Trophoblast cell (in vitro differentiated cells and primary cell): ENCODE data around the gene ZNF574.

Experiments
- DNase-seq, 2 donors: peaks; one replicate each; pipeline ENCODE4 v3.0.0-alpha.2; 2016
- H2AFZ ChIP-seq: 2 replicates; pipeline ENCODE4 v1.6.1; 2013; ENCODE audit warnings: low read length, moderate library complexity, mild to moderate bottlenecking; ENCODE audit not compliant: insufficient read depth, poor library complexity
- H2AK5ac ChIP-seq: 2 replicates; pipeline ENCODE4 v1.6.1; 2013; ENCODE audit warnings: mild to moderate bottlenecking, low read length
- H2BK120ac ChIP-seq: 2 replicates; pipeline ENCODE4 v1.6.1; 2013; ENCODE audit warnings: low read length, mild to moderate bottlenecking, moderate library complexity; ENCODE audit not compliant: insufficient read depth, poor library complexity
- H2BK12ac ChIP-seq: 2 replicates; pipeline ENCODE4 v1.6.1; 2013; ENCODE audit warnings: mild to moderate bottlenecking, low read length, moderate library complexity
- H2BK5ac ChIP-seq: 2 replicates; pipeline ENCODE4 v1.6.1; 2013; ENCODE audit warnings: low read length, low read depth, moderate library complexity, mild to moderate bottlenecking; ENCODE audit not compliant: poor library complexity
- H3K14ac ChIP-seq: 2 replicates; pipeline ENCODE4 v1.6.1; 2013; ENCODE audit warnings: mild to moderate bottlenecking, low read length
- H3K18ac ChIP-seq: 2 replicates; pipeline ENCODE4 v1.6.1; 2013; ENCODE audit warnings: mild to moderate bottlenecking, low read length
- H3K23ac ChIP-seq: 2 replicates; pipeline ENCODE4 v1.6.1; 2013; ENCODE audit warnings: low read length
- H3K27ac ChIP-seq: 2 replicates; pipeline ENCODE4 v1.5.1; 2013; ENCODE audit warnings: low read depth, mild to moderate bottlenecking, inconsistent platforms, low read length, moderate library complexity
- H3K27me3 ChIP-seq: 2 replicates; pipeline ENCODE4 v1.6.1; 2013; ENCODE audit warnings: inconsistent platforms, mild to moderate bottlenecking, low read length, moderate library complexity; ENCODE audit not compliant: insufficient read depth
- H3K36me3 ChIP-seq, 2 experiments: 1 replicate in 1 of 2; 2 replicates in 1 of 2; pipeline ENCODE4 v1.6.1; 2013; ENCODE audit warnings: low read length in 2 of 2, mild to moderate bottlenecking in 2 of 2, moderate library complexity in 1 of 2; ENCODE audit not compliant: insufficient read depth in 2 of 2, control insufficient read depth in 1 of 2
- H3K4ac ChIP-seq: 2 replicates; pipeline ENCODE4 v1.6.1; 2013; ENCODE audit warnings: low read depth, mild to moderate bottlenecking, low read length, moderate library complexity
- H3K4me1 ChIP-seq, 2 experiments: 1 replicate in 1 of 2; 2 replicates in 1 of 2; pipeline ENCODE4 v1.6.1; 2013; ENCODE audit warnings: low read length in 2 of 2, mild to moderate bottlenecking in 2 of 2, moderate library complexity in 1 of 2; ENCODE audit not compliant: insufficient read depth in 2 of 2, control insufficient read depth in 1 of 2
- H3K4me2 ChIP-seq: 2 replicates; pipeline ENCODE4 v1.6.1; 2013; ENCODE audit warnings: inconsistent platforms, mild to moderate bottlenecking, low read length, moderate library complexity
- H3K4me3 ChIP-seq: 2 replicates; pipeline ENCODE4 v1.5.1; 2013; ENCODE audit warnings: mild to moderate bottlenecking, low read depth, low read length, inconsistent platforms
- H3K79me1 ChIP-seq: one replicate; pipeline ENCODE4 v1.6.1; 2013; ENCODE audit warnings: low read length
- H3K79me2 ChIP-seq: 2 replicates; pipeline ENCODE4 v1.6.1; 2013; ENCODE audit warnings: low read length, mild to moderate bottlenecking; ENCODE audit not compliant: control insufficient read depth, insufficient read depth, poor library complexity
- H3K9ac ChIP-seq: 2 replicates; pipeline ENCODE4 v1.6.1; 2013; ENCODE audit warnings: mild to moderate bottlenecking, low read length
- H3K9me3 ChIP-seq: 2 replicates; pipeline ENCODE4 v1.6.1; 2013; ENCODE audit warnings: low read depth, mild to moderate bottlenecking, control low read depth, inconsistent platforms, low read length; ENCODE audit not compliant: insufficient read depth
- H4K12ac ChIP-seq: 2 replicates; pipeline ENCODE4 v1.6.1; 2013; ENCODE audit warnings: low read depth, mild to moderate bottlenecking, low read length, moderate library complexity
- H4K8ac ChIP-seq: 2 replicates; pipeline ENCODE4 v1.6.1; 2013; ENCODE audit warnings: low read depth, mild to moderate bottlenecking, low read length, moderate library complexity
- H4K91ac ChIP-seq: one replicate; pipeline ENCODE4 v1.6.1; 2013; ENCODE audit warnings: low read depth, mild to moderate bottlenecking, low read length, moderate library complexity
- WGBS: extraction: QIAGEN DNeasy Blood & Tissue Kit; methylation state at CpG from one replicate; pipeline ENCODE4 v1.1.7; 2013; ENCODE audit warnings: missing lambda C conversion rate; ENCODE audit not compliant: insufficient read length, insufficient coverage; ENCODE audit errors: extremely low coverage; 5-methylcytosine and 5-hydroxymethylcytosine counted together

ZNF574 gene

GRCh38 chr19:42115219-42115618, 39.3 kb downstream of the ZNF574 start:
- no peak overlapping the region for H4K8ac ChIP-seq
- H3K18ac ChIP-seq = no peak overlapping the region
- H3K4ac ChIP-seq = no peak overlapping the region
- H3K4me1 ChIP-seq = peaks cover 9 to 21% of the 10 kb centered on the region in 2 experiments
- H3K23ac ChIP-seq = no peak overlapping the region
- no peaks in the 10 kb centered on the region for H3K36me3 ChIP-seq
- no peak overlapping the region for H4K91ac ChIP-seq
- H3K4me3 ChIP-seq = no peak overlapping the region
- H3K27me3 ChIP-seq = no peaks in the 10 kb centered on the region
- no peak overlapping the region for H2AK5ac ChIP-seq
- H3K79me2 ChIP-seq = no peaks in the 10 kb centered on the region
- DNase-seq = no peak
- no peak overlapping the region for H2AFZ ChIP-seq
- no peak overlapping the region for H3K9ac ChIP-seq
- no peak overlapping the region for H4K12ac ChIP-seq
- peaks cover 2% of the 10 kb centered on the region for H3K79me1 ChIP-seq
- H2BK120ac ChIP-seq = no peak overlapping the region
- H3K4me2 ChIP-seq = no peak overlapping the region
- H3K9me3 ChIP-seq = peaks cover 2% of the 10 kb centered on the region
- no peak overlapping the region for H2BK12ac ChIP-seq
- no peak overlapping the region for H3K14ac ChIP-seq
- no peak overlapping the region for H3K27ac ChIP-seq
- no CpG with 5 or more reads among the region's 4 CpGs for WGBS
- H2BK5ac ChIP-seq = no peak overlapping the region

- Histone ChIP-seq H3K18ac (no peak overlapping the region), H2AK5ac (no peak overlapping the region), H4K91ac (no peak overlapping the region), H3K9me3 (peaks cover 2% of the 10 kb centered on the region), H2AFZ (no peak overlapping the region), H3K4me1 (peaks cover 9 to 21% of the 10 kb centered on the region in 2 experiments), H3K27ac (no peak overlapping the region), H3K4ac (no peak overlapping the region), H3K4me2 (no peak overlapping the region), H2BK12ac (no peak overlapping the region), H3K27me3 (no peaks in the 10 kb centered on the region), H2BK5ac (no peak overlapping the region), H3K23ac (no peak overlapping the region), H3K14ac (no peak overlapping the region), H4K12ac (no peak overlapping the region), H3K79me2 (no peaks in the 10 kb centered on the region), H3K36me3 (no peaks in the 10 kb centered on the region), H3K4me3 (no peak overlapping the region), H2BK120ac (no peak overlapping the region), H4K8ac (no peak overlapping the region), H3K9ac (no peak overlapping the region), H3K79me1 (peaks cover 2% of the 10 kb centered on the region)
- DNase-seq = no peak
- no CpG with 5 or more reads among the region's 4 CpGs for WGBS
These were observed 39.7 kb downstream of the ZNF574 start for GRCh38 chr19:42115705-42116104.

- Histone ChIP-seq H4K91ac (no peak overlapping the region), H2BK5ac (no peak overlapping the region), H3K4me3 (no peak overlapping the region), H2BK12ac (no peak overlapping the region), H3K9ac (no peak overlapping the region), H3K23ac (no peak overlapping the region), H3K4me2 (no peak overlapping the region), H2BK120ac (no peak overlapping the region), H3K79me2 (no peaks in the 10 kb centered on the region), H3K4ac (no peak overlapping the region), H2AK5ac (no peak overlapping the region), H3K18ac (no peak overlapping the region), H3K27me3 (no peaks in the 10 kb centered on the region), H3K9me3 (peaks cover 2% of the 10 kb centered on the region), H4K12ac (no peak overlapping the region), H3K79me1 (peaks cover 2% of the 10 kb centered on the region), H2AFZ (no peak overlapping the region), H3K27ac (no peak overlapping the region), H4K8ac (no peak overlapping the region), H3K4me1 (peaks cover 16 to 25% of the 10 kb centered on the region in 2 experiments), H3K14ac (no peak overlapping the region), H3K36me3 (no peaks in the 10 kb centered on the region)
- no CpG with 5 or more reads among the region's 20 CpGs for WGBS
- no peak for DNase-seq
These were observed 40.5 kb downstream of the ZNF574 start for GRCh38 chr19:42116308-42117075.

- no peak overlapping the region for H4K91ac ChIP-seq
- no peak overlapping the region for H3K4ac ChIP-seq
- no peaks in the 10 kb centered on the region for H3K36me3 ChIP-seq
- H3K18ac ChIP-seq = no peak overlapping the region
- no peak overlapping the region for H2BK12ac ChIP-seq
- no peak overlapping the region for H3K9ac ChIP-seq
- H3K4me1 ChIP-seq = peaks cover 21 to 28% of the 10 kb centered on the region in 2 experiments
- no peaks in the 10 kb centered on the region for H3K79me2 ChIP-seq
- peaks cover 2% of the 10 kb centered on the region for H3K79me1 ChIP-seq
- no peak overlapping the region for H3K27ac ChIP-seq
- no peak overlapping the region for H3K4me2 ChIP-seq
- no peak overlapping the region for H2BK5ac ChIP-seq
- no peak overlapping the region for H3K23ac ChIP-seq
- H2AK5ac ChIP-seq = no peak overlapping the region
- DNase-seq = no peak
- no peak overlapping the region for H3K14ac ChIP-seq
- no peak overlapping the region for H4K8ac ChIP-seq
- peaks cover 2% of the 10 kb centered on the region for H3K9me3 ChIP-seq
- no peaks in the 10 kb centered on the region for H3K27me3 ChIP-seq
- H2BK120ac ChIP-seq = no peak overlapping the region
- H2AFZ ChIP-seq = no peak overlapping the region
- WGBS = no CpG with 5 or more reads among the region's 6 CpGs
- no peak overlapping the region for H3K4me3 ChIP-seq
- no peak overlapping the region for H4K12ac ChIP-seq
These were observed 41.1 kb downstream of the ZNF574 start for GRCh38 chr19:42117076-42117475.
